Measurements from ENCODE around the gene RUNX3.

The RUNX3 gene

GRCh38 chr1:24870551-24871195 is 59.4 kb downstream of the RUNX3 start:
- DNase-seq (ENCODE audit: low read depth, low spot score): no peak
- Histone ChIP-seq H3K36me3 (ENCODE audit: insufficient read depth, low read length) (no peaks in the 10 kb centered on the region), H3K9ac (ENCODE audit: insufficient read length) (no peak overlapping the region), H3K9me3 (ENCODE audit: low read depth, low read length) (no peaks in the 10 kb centered on the region), H3K4me3 (no peak overlapping the region), H3K27ac (no peak overlapping the region)
- TF ChIP-seq EZH2 (IDR thresholded peaks at IDR 0.05) (no peak), POLR2AphosphoS5 (IDR thresholded peaks at IDR 0.05; ENCODE audit: borderline replicate concordance, low read depth, low read length) (no peak), FOXP2 (optimal IDR thresholded peaks at IDR 0.05; ENCODE audit: control extremely low read depth, extremely low read length, insufficient read depth) (no peak)

GRCh38 chr1:24868016-24868875 is 61.8 kb downstream of the RUNX3 start:
- TF ChIP-seq POLR2AphosphoS5 (IDR thresholded peaks at IDR 0.05; ENCODE audit: borderline replicate concordance, low read depth, low read length) (no peak), EZH2 (IDR thresholded peaks at IDR 0.05) (no peak), FOXP2 (optimal IDR thresholded peaks at IDR 0.05; ENCODE audit: control extremely low read depth, extremely low read length, insufficient read depth) (no peak)
- no peak for DNase-seq (ENCODE audit: low read depth, low spot score)
- H3K4me3 ChIP-seq: no peak overlapping the region
- no peak overlapping the region for H3K9ac ChIP-seq (ENCODE audit: insufficient read length)
- H3K36me3 ChIP-seq (ENCODE audit: insufficient read depth, low read length): no peaks in the 10 kb centered on the region
- no peaks in the 10 kb centered on the region for H3K9me3 ChIP-seq (ENCODE audit: low read depth, low read length)
- no peak overlapping the region for H3K27ac ChIP-seq

GRCh38 chr1:24867084-24867870 is 62.8 kb downstream of the RUNX3 start:
- no peaks in the 10 kb centered on the region for H3K36me3 ChIP-seq (ENCODE audit: insufficient read depth, low read length)
- TF ChIP-seq EZH2 (IDR thresholded peaks at IDR 0.05): no peak
- TF ChIP-seq POLR2AphosphoS5 (IDR thresholded peaks at IDR 0.05; ENCODE audit: borderline replicate concordance, low read depth, low read length): no peak
- TF ChIP-seq FOXP2 (optimal IDR thresholded peaks at IDR 0.05; ENCODE audit: control extremely low read depth, extremely low read length, insufficient read depth): no peak
- DNase-seq (ENCODE audit: low read depth, low spot score): no peak
- H3K9ac ChIP-seq (ENCODE audit: insufficient read length): no peak overlapping the region
- H3K9me3 ChIP-seq (ENCODE audit: low read depth, low read length): no peaks in the 10 kb centered on the region
- H3K27ac ChIP-seq: no peak overlapping the region
- no peak overlapping the region for H3K4me3 ChIP-seq

GRCh38 chr1:24866211-24867083 is 63.6 kb downstream of the RUNX3 start:
- DNase-seq (ENCODE audit: low read depth, low spot score): no peak
- Histone ChIP-seq H3K9ac (ENCODE audit: insufficient read length) (no peak overlapping the region), H3K36me3 (ENCODE audit: insufficient read depth, low read length) (no peaks in the 10 kb centered on the region), H3K9me3 (ENCODE audit: low read depth, low read length) (no peaks in the 10 kb centered on the region), H3K27ac (no peak overlapping the region), H3K4me3 (no peak overlapping the region)
- TF ChIP-seq FOXP2 (optimal IDR thresholded peaks at IDR 0.05; ENCODE audit: control extremely low read depth, extremely low read length, insufficient read depth) (no peak), POLR2AphosphoS5 (IDR thresholded peaks at IDR 0.05; ENCODE audit: borderline replicate concordance, low read depth, low read length) (no peak), EZH2 (IDR thresholded peaks at IDR 0.05) (no peak)

- TF ChIP-seq POLR2AphosphoS5 (IDR thresholded peaks at IDR 0.05; ENCODE audit: borderline replicate concordance, low read depth, low read length): no peak
- no peak for TF ChIP-seq FOXP2 (optimal IDR thresholded peaks at IDR 0.05; ENCODE audit: control extremely low read depth, extremely low read length, insufficient read depth)
- no peak for TF ChIP-seq EZH2 (IDR thresholded peaks at IDR 0.05)
- no peak overlapping the region for H3K4me3 ChIP-seq
- no peaks in the 10 kb centered on the region for H3K9me3 ChIP-seq (ENCODE audit: low read depth, low read length)
- DNase-seq (ENCODE audit: low read depth, low spot score): no peak
- H3K36me3 ChIP-seq (ENCODE audit: insufficient read depth, low read length): no peaks in the 10 kb centered on the region
- H3K9ac ChIP-seq (ENCODE audit: insufficient read length): no peak overlapping the region
- H3K27ac ChIP-seq: no peak overlapping the region
Observed at GRCh38 chr1:24865587-24865986, 64.5 kb downstream of the RUNX3 start.

GRCh38 chr1:24865168-24865567 is 64.9 kb downstream of the RUNX3 start:
- no peaks in the 10 kb centered on the region for H3K36me3 ChIP-seq (ENCODE audit: insufficient read depth, low read length)
- H3K9ac ChIP-seq (ENCODE audit: insufficient read length): no peak overlapping the region
- no peaks in the 10 kb centered on the region for H3K9me3 ChIP-seq (ENCODE audit: low read depth, low read length)
- TF ChIP-seq EZH2 (IDR thresholded peaks at IDR 0.05) (no peak), POLR2AphosphoS5 (IDR thresholded peaks at IDR 0.05; ENCODE audit: borderline replicate concordance, low read depth, low read length) (no peak), FOXP2 (optimal IDR thresholded peaks at IDR 0.05; ENCODE audit: control extremely low read depth, extremely low read length, insufficient read depth) (no peak)
- H3K4me3 ChIP-seq: no peak overlapping the region
- DNase-seq (ENCODE audit: low read depth, low spot score): no peak
- H3K27ac ChIP-seq: no peak overlapping the region

GRCh38 chr1:24864370-24864777 is 65.7 kb downstream of the RUNX3 start:
- H3K9me3 ChIP-seq (ENCODE audit: low read depth, low read length): no peaks in the 10 kb centered on the region
- peak overlapping the region; percentile 73; the same call in 1 of the 2 replicates for H3K27ac ChIP-seq
- no peak for TF ChIP-seq FOXP2 (optimal IDR thresholded peaks at IDR 0.05; ENCODE audit: control extremely low read depth, extremely low read length, insufficient read depth)
- no peak for TF ChIP-seq POLR2AphosphoS5 (IDR thresholded peaks at IDR 0.05; ENCODE audit: borderline replicate concordance, low read depth, low read length)
- TF ChIP-seq EZH2 (IDR thresholded peaks at IDR 0.05): no peak
- peak overlapping the region; percentile 3; the same call in 1 of the 2 replicates for H3K4me3 ChIP-seq
- DNase-seq (ENCODE audit: low read depth, low spot score): no peak
- no peaks in the 10 kb centered on the region for H3K36me3 ChIP-seq (ENCODE audit: insufficient read depth, low read length)
- H3K9ac ChIP-seq (ENCODE audit: insufficient read length): peak overlapping the region; percentile 61
